ENCODE measurements around the gene ERGIC1. TPM values are rescaled to one million over a fixed set of nuclear protein-coding genes. Genes with fewer than 3 reads are reported as not detected.
"Not testable (repeated sequence)": the region's sequence is repeated elsewhere in the genome, so short reads cannot be mapped to it uniquely, and the experiment has no call there.

The ERGIC1 gene
- total and polyA plus RNA-seq, 10 of the 15 experiments (the other 5 are each of a cell fraction or from before 2014, with no cell fraction given) = 8.8 to 104 (median 76.3) TPM

DNA sequence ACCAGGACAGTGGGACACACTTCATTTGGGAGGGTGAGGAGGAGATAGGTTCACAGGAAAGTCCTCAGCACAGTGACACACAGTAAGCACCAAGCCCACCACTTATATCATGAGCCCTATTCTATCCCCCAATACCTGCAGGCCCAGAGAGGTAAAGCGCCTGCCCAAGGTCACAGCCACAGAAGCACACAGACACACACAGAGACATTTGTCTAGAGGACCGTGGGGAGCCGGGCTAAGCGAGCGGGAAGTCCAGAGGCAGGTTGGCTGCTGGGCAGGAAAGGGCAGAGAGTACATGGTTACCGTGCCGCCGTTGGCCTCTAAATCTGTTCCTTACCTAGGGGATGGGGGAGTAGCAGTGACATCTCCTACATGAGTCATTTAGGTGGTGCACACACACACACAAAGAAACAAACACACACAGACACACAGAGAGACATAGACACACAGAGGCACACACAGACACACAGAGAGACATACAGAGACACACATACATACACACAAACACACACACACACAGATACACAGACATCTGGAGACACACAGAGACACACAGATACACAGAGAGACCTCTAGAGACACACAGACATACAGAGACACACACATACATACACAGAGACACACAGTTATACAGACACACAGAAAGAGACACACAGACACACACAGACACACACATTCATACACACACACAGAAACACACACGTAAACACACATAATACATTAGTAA lies 47.2 kb upstream of the ERGIC1 start:
- Histone ChIP-seq H3K79me2 (ENCODE audit: control insufficient read depth, insufficient read depth, low read length) (no peaks in the 10 kb centered on the region), H3K4me1 (ENCODE audit: control insufficient read depth, insufficient read depth, low read length) (peaks cover 3% of the 10 kb centered on the region; the same call in 1 of the 2 replicates), H3K27me3 (replicated peaks in 1 of 2; ENCODE audit: control insufficient read depth in 2 of 2, insufficient read depth in 2 of 2, low read length in 1 of 2) (no peaks in the 10 kb centered on the region), H3K9ac (ENCODE audit: control insufficient read depth, insufficient read depth, low read length) (no peak overlapping the region), H3K27ac (ENCODE audit: control insufficient read depth, insufficient read depth) (no peak overlapping the region), H3K36me3 (ENCODE audit: control insufficient read depth in 2 of 2, insufficient read depth in 2 of 2, low read length in 1 of 2) (no peaks in the 10 kb centered on the region), H4K20me1 (ENCODE audit: control insufficient read depth, insufficient read depth) (no peaks in the 10 kb centered on the region), H2AFZ (ENCODE audit: control insufficient read depth, low read depth, low read length) (no peak overlapping the region), H3K9me3 (replicated peaks; ENCODE audit: control insufficient read depth, insufficient read depth, low read length) (no peaks in the 10 kb centered on the region), H3K4me2 (ENCODE audit: control insufficient read depth, insufficient read depth) (no peak overlapping the region), H3K4me3 (no peak overlapping the region)
- intact Hi-C loops (cut with micrococcal nuclease; ENCODE audit: unreplicated experiment) = no loop called here
- in situ Hi-C loops (cut with MboI) = no loop called here
- FAIRE-seq (no peak), ATAC-seq (no peak), DNase-seq (ENCODE audit: low read depth, low spot score) (no peak)
- CTCF ChIA-PET = interaction anchor here (0.7 kb wide), 1 partner anchor 9 kb away, joined by 3 read pairs; no protein-coding TSS in a partner anchor
- TF ChIP-seq CREM (IDR thresholded peaks at IDR 0.05; ENCODE audit: low read depth) (no peak), ZNF274 (IDR thresholded peaks at IDR 0.05; ENCODE audit: insufficient read depth, insufficient read length) (no peak), BHLHE40 (IDR thresholded peaks at IDR 0.05; ENCODE audit: borderline replicate concordance in 1 of 2, low read depth in 2 of 2, low read length in 1 of 2) (no peak), KLF5 (IDR thresholded peaks at IDR 0.05; ENCODE audit: partially characterized antibody) (no peak), HDAC2 (IDR thresholded peaks at IDR 0.05) (no peak), IKZF1 (conservative IDR thresholded peaks at IDR 0.05) (no peak), NFXL1 (IDR thresholded peaks at IDR 0.05; ENCODE audit: borderline replicate concordance) (no peak)
- TF ChIP-seq, protein P1, sequence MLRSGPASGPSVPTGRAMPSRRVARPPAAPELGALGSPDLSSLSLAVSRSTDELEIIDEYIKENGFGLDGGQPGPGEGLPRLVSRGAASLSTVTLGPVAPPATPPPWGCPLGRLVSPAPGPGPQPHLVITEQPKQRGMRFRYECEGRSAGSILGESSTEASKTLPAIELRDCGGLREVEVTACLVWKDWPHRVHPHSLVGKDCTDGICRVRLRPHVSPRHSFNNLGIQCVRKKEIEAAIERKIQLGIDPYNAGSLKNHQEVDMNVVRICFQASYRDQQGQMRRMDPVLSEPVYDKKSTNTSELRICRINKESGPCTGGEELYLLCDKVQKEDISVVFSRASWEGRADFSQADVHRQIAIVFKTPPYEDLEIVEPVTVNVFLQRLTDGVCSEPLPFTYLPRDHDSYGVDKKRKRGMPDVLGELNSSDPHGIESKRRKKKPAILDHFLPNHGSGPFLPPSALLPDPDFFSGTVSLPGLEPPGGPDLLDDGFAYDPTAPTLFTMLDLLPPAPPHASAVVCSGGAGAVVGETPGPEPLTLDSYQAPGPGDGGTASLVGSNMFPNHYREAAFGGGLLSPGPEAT (IDR thresholded peaks at IDR 0.05; ENCODE audit: low read depth) = no peak
- POLR2A ChIA-PET = no interaction called here
- no TSS peak for BruUV-seq (replicated peaks)
- RAD21 ChIA-PET (ENCODE audit: unreplicated experiment) = no interaction called here
- SMC1A ChIA-PET (ENCODE audit: uncharacterized antibody, unreplicated experiment) = no interaction called here
- 89% methylated on average over 9 of the region's 9 CpGs for WGBS (ENCODE audit: insufficient coverage, insufficient replicate concordance, low lambda C conversion rate, missing lambda C conversion rate)

DNA sequence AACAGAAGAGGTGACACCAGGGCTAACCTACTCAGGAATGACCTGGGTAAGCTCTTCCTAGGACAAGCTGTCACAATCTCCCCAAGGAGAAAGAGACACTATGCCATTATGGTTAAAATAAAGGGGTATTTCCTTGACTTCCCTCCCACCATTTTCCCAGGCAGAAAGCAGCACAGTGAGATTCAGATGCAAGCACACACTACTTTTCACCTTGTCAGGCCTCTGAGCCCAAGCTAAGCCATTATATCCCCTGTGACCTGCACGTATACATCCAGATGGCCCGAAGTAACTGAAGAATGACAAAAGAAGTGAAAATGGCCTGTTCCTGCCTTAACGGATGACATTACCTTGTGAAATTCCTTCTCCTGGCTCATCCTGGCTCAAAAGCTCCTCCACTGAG lies 46.5 kb upstream of the ERGIC1 start:
- H3K79me2 ChIP-seq (ENCODE audit: control insufficient read depth, insufficient read depth, low read length); FAIRE-seq; H3K9me3 ChIP-seq (replicated peaks; ENCODE audit: control insufficient read depth, insufficient read depth, low read length); in situ Hi-C loops (cut with MboI); BruUV-seq (replicated peaks); H2AFZ ChIP-seq (ENCODE audit: control insufficient read depth, low read depth, low read length); H3K4me2 ChIP-seq (ENCODE audit: control insufficient read depth, insufficient read depth); H3K4me1 ChIP-seq (ENCODE audit: control insufficient read depth, insufficient read depth, low read length); intact Hi-C loops (cut with micrococcal nuclease; ENCODE audit: unreplicated experiment); POLR2A ChIA-PET; SMC1A ChIA-PET (ENCODE audit: uncharacterized antibody, unreplicated experiment); DNase-seq (ENCODE audit: low read depth, low spot score); H3K36me3 ChIP-seq (ENCODE audit: control insufficient read depth in 2 of 2, insufficient read depth in 2 of 2, low read length in 1 of 2); H3K9ac ChIP-seq (ENCODE audit: control insufficient read depth, insufficient read depth, low read length); ATAC-seq; RAD21 ChIA-PET (ENCODE audit: unreplicated experiment); H4K20me1 ChIP-seq (ENCODE audit: control insufficient read depth, insufficient read depth); H3K27me3 ChIP-seq (replicated peaks in 1 of 2; ENCODE audit: control insufficient read depth in 2 of 2, insufficient read depth in 2 of 2, low read length in 1 of 2); H3K4me3 ChIP-seq; H3K27ac ChIP-seq (ENCODE audit: control insufficient read depth, insufficient read depth): not testable (repeated sequence)
- 48% methylated on average over 3 of the region's 3 CpGs for WGBS (ENCODE audit: insufficient coverage, insufficient replicate concordance, low lambda C conversion rate, missing lambda C conversion rate)
- CTCF ChIA-PET = interaction anchor here (0.7 to 1.6 kb wide), 2 partner anchors 8 to 11 kb away, joined by 3 to 8 read pairs; no protein-coding TSS in a partner anchor
